Neural cell (in vitro differentiated cells): ENCODE data around the gene PISD. TPM values are rescaled to one million over a fixed set of nuclear protein-coding genes. Genes with fewer than 3 reads are reported as not detected.

Source experiments
- H2AFZ ChIP-seq: fragments of 200-600, 300-800 bp; sonication (generic), shearing (Covaris generic); 2 replicates; pipeline ENCODE4 v1.6.0; 2014; ENCODE audit warnings: low read depth, mild to moderate bottlenecking, antibody characterized with exemption, low read length, moderate library complexity
- H3F3A ChIP-seq: fragments of 200-600 bp; shearing (Covaris generic); 2 replicates; pipeline ENCODE4 v1.6.1; 2016; ENCODE audit warnings: mild to moderate bottlenecking, moderate library complexity, mixed read lengths, antibody characterized with exemption, low read length; ENCODE audit not compliant: insufficient read depth, poor library complexity, severe bottlenecking
- H3K27ac ChIP-seq: fragments of 200-600, 300-800 bp; sonication (generic), shearing (Covaris generic); 2 replicates; pipeline ENCODE4 v1.5.1; 2014; ENCODE audit warnings: mild to moderate bottlenecking, low read length, moderate library complexity
- H3K27me3 ChIP-seq: fragments of 300-800, 200-600 bp; sonication (generic), shearing (Covaris generic); 2 replicates; pipeline ENCODE4 v1.6.0; 2014; ENCODE audit warnings: mild to moderate bottlenecking, low read depth, low read length, moderate library complexity; ENCODE audit not compliant: insufficient read depth
- H3K36me3 ChIP-seq: fragments of 300-800, 200-600 bp; sonication (generic), shearing (Covaris generic); 2 replicates; pipeline ENCODE4 v1.5.1; 2014; ENCODE audit warnings: mild to moderate bottlenecking, antibody characterized with exemption, low read length, moderate library complexity; ENCODE audit not compliant: insufficient read depth
- H3K4me2 ChIP-seq: fragments of 300-800, 200-600 bp; sonication (generic), shearing (Covaris generic); 2 replicates; pipeline ENCODE4 v1.6.0; 2014; ENCODE audit warnings: mild to moderate bottlenecking, low read length
- H3K4me3 ChIP-seq: fragments of 300-800, 200-600 bp; sonication (generic), shearing (Covaris generic); 2 replicates; pipeline ENCODE4 v1.5.1; 2014; ENCODE audit warnings: mild to moderate bottlenecking, low read length, moderate library complexity
- H3K79me2 ChIP-seq: fragments of 200-600 bp; shearing (Covaris generic); replicated peaks from 2 replicates; pipeline ENCODE4 v1.6.0; 2014; ENCODE audit warnings: mild to moderate bottlenecking, low read length, moderate library complexity; ENCODE audit not compliant: insufficient read depth
- H3K9ac ChIP-seq: fragments of 300-800, 200-600 bp; sonication (generic), shearing (Covaris generic); 2 replicates; pipeline ENCODE4 v1.6.1; 2016; ENCODE audit warnings: mild to moderate bottlenecking, low read length, mixed read lengths
- H3K9me2 ChIP-seq: fragments of 200-600 bp; shearing (Covaris generic); 2 replicates; pipeline ENCODE4 v1.6.1; 2016; ENCODE audit warnings: mild to moderate bottlenecking, low read length, mixed read lengths; ENCODE audit not compliant: insufficient read depth
- H3K9me3 ChIP-seq: fragments of 200-600, 300-800 bp; sonication (generic), shearing (Covaris generic); 2 replicates; pipeline ENCODE4 v1.6.1; 2016; ENCODE audit warnings: mild to moderate bottlenecking, mixed run types, low read length, moderate library complexity, mixed read lengths
- H4K20me1 ChIP-seq: fragments of 200-600 bp; shearing (Covaris generic); 2 replicates; pipeline ENCODE4 v1.6.1; 2016; ENCODE audit warnings: mild to moderate bottlenecking, mixed run types; ENCODE audit not compliant: insufficient read depth
- CTCF ChIP-seq: fragments of 450-650 bp; IDR thresholded peaks from 2 replicates; pipeline ENCODE4 v1.5.1; 2014; ENCODE audit warnings: antibody characterized with exemption, mild to moderate bottlenecking, moderate library complexity; ENCODE audit not compliant: poor library complexity, severe bottlenecking
- EP300 ChIP-seq: fragments of 450-650 bp; conservative IDR thresholded peaks from 2 replicates; pipeline ENCODE4 v1.6.1; 2014; ENCODE audit warnings: antibody characterized with exemption, mild to moderate bottlenecking, moderate library complexity; ENCODE audit not compliant: poor library complexity, severe bottlenecking
- EZH2 ChIP-seq: fragments of 200-600, 300-800 bp; shearing (Covaris generic), sonication (generic); IDR thresholded peaks from 2 replicates; pipeline ENCODE4 v1.6.1; 2014; ENCODE audit warnings: antibody characterized with exemption, low read length, borderline replicate concordance, mild to moderate bottlenecking; ENCODE audit not compliant: insufficient read depth, poor library complexity, severe bottlenecking
- MXI1 ChIP-seq: fragments of 450-650 bp; conservative IDR thresholded peaks from 2 replicates; pipeline ENCODE4 v1.6.1; 2014; ENCODE audit warnings: antibody characterized with exemption, mild to moderate bottlenecking; ENCODE audit not compliant: poor library complexity, severe bottlenecking
- POLR2AphosphoS5 ChIP-seq: IDR thresholded peaks from 2 replicates; pipeline ENCODE4 v1.6.1; 2012
- RAD21 ChIP-seq: fragments of 450-650 bp; conservative IDR thresholded peaks from 2 replicates; pipeline ENCODE4 v1.6.1; 2014; ENCODE audit warnings: antibody characterized with exemption, mild to moderate bottlenecking, moderate library complexity
- SMC3 ChIP-seq: fragments of 450-650 bp; conservative IDR thresholded peaks from 2 replicates; pipeline ENCODE4 v1.6.1; 2014; ENCODE audit warnings: antibody characterized with exemption, mild to moderate bottlenecking, moderate library complexity; ENCODE audit not compliant: poor library complexity
- TAF1 ChIP-seq: IDR thresholded peaks from 2 replicates; pipeline ENCODE4 v1.6.1; 2012; ENCODE audit warnings: low read depth
- polyA plus RNA-seq: library from polyadenylated mRNA; depleted of rRNA; stranded (reverse); fragments of >200 nt; gene quantifications from 2 replicates; pipeline ENCODE4 v1.2.3, GENCODE V29; 2014
- TF ChIP-seq, protein P1 (sequence below): IDR thresholded peaks from 2 replicates; pipeline ENCODE4 v1.6.1; 2012; ENCODE audit warnings: borderline replicate concordance

PISD gene
- polyA plus RNA-seq, 1 donor from 2014 or later = 50.9 TPM

GRCh38 chr22:31586137-31586920 is 75.7 kb downstream of the PISD start:
- Histone ChIP-seq H3K4me3 (no peak overlapping the region), H3K9me3 (no peaks in the 10 kb centered on the region), H2AFZ (no peak overlapping the region), H3K4me2 (no peak overlapping the region), H3K79me2 (no peaks in the 10 kb centered on the region), H3K27ac (no peak overlapping the region), H3K9me2 (no peaks in the 10 kb centered on the region), H3K9ac (no peak overlapping the region), H3F3A (no peaks in the 10 kb centered on the region), H3K27me3 (no peaks in the 10 kb centered on the region), H3K36me3 (peaks cover 3% of the 10 kb centered on the region), H4K20me1 (no peaks in the 10 kb centered on the region)
- TF ChIP-seq RAD21 = no peak
- TF ChIP-seq SMC3 = no peak
- no peak for TF ChIP-seq CTCF
- TF ChIP-seq EP300 = no peak
- no peak for TF ChIP-seq POLR2AphosphoS5
- no peak for TF ChIP-seq EZH2
- no peak for TF ChIP-seq MXI1
- TF ChIP-seq, protein P1, sequence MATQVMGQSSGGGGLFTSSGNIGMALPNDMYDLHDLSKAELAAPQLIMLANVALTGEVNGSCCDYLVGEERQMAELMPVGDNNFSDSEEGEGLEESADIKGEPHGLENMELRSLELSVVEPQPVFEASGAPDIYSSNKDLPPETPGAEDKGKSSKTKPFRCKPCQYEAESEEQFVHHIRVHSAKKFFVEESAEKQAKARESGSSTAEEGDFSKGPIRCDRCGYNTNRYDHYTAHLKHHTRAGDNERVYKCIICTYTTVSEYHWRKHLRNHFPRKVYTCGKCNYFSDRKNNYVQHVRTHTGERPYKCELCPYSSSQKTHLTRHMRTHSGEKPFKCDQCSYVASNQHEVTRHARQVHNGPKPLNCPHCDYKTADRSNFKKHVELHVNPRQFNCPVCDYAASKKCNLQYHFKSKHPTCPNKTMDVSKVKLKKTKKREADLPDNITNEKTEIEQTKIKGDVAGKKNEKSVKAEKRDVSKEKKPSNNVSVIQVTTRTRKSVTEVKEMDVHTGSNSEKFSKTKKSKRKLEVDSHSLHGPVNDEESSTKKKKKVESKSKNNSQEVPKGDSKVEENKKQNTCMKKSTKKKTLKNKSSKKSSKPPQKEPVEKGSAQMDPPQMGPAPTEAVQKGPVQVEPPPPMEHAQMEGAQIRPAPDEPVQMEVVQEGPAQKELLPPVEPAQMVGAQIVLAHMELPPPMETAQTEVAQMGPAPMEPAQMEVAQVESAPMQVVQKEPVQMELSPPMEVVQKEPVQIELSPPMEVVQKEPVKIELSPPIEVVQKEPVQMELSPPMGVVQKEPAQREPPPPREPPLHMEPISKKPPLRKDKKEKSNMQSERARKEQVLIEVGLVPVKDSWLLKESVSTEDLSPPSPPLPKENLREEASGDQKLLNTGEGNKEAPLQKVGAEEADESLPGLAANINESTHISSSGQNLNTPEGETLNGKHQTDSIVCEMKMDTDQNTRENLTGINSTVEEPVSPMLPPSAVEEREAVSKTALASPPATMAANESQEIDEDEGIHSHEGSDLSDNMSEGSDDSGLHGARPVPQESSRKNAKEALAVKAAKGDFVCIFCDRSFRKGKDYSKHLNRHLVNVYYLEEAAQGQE = no peak
- no peak for TF ChIP-seq TAF1

GRCh38 chr22:31585161-31585859 is 76.7 kb downstream of the PISD start:
- Histone ChIP-seq H3K36me3 (peaks cover 3% of the 10 kb centered on the region), H3K4me3 (no peak overlapping the region), H3K4me2 (no peak overlapping the region), H3K9ac (no peak overlapping the region), H3K27ac (no peak overlapping the region), H2AFZ (no peak overlapping the region), H3F3A (no peaks in the 10 kb centered on the region), H3K9me3 (no peaks in the 10 kb centered on the region), H3K79me2 (no peaks in the 10 kb centered on the region), H3K9me2 (no peaks in the 10 kb centered on the region), H3K27me3 (no peaks in the 10 kb centered on the region), H4K20me1 (no peaks in the 10 kb centered on the region)
- TF ChIP-seq MXI1 (no peak), EZH2 (no peak), POLR2AphosphoS5 (no peak), CTCF (no peak)
